GM11168 (cell line): ENCODE results near the gene SMIM35.

Source experiments
- in situ Hi-C: fragments of 300-500 bp; cut with MboI; formaldehyde crosslinking; loops from one replicate; pipeline ENCODE4 v1.12.0; 2022; ENCODE audit warnings: low sequenced_read_pairs; ENCODE audit not compliant: unreplicated experiment

The SMIM35 gene

DNA sequence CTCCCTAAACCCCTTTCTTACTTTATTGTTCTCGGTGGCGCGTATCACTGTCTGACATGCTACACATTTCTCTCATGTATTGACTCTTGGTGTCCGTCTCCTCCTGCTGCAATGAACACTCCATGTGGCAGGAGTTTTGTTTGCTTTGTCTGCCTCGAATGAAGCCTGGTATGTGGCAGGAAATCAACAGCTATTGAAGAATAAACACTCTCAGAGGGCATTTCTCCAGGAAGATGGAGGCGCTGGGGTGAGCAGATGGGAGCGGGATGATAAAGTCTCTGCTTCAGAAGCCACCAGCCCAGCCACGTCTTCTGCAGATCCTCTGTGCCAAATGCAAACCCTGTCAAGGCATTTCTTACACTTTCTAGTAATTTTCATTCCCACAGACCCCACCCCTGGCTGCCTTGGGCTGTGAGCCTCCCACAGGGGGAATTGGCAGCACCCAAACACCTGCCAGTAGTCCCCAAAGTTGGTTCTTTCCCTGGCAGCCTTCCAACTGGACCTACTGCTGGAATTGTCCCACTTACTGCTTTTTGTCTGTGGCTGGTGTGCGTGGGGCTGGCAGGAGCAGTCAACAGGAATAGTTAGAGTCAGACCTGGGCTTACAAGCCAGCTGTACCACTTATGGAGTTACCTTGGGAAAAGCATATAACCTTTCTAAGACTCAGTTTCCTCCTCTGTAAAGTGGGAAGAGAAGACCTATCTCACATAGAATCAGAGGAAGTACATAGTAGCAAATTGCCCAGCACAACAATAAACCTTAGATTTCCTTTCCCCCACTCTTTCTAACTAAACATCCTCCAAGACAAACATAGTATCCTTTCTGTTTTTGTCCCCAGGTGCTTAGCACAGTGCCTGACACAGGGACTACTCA, 113.9 kb downstream of the SMIM35 start:
- in situ Hi-C loops: no loop called here

DNA sequence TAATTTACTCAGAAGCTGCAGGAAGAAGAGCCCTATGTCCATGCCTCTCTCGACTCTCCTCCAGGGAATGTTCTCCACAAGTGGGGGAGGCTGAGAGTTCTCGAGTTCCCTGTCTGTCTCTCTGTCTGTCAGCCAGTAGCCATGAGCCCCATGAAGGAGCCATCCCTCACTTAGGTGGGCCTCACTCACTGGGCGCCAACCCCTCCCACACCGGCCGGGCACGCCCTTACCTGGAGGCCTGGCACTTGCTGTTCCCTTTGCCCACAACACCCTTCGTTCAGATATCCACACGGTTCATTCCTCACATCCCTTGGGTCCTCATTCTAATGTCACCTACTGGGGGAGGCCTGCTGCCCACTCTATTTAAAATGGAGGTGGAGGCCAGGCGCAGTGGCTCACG, 114.7 kb downstream of the SMIM35 start:
- in situ Hi-C loops: no loop called here

DNA sequence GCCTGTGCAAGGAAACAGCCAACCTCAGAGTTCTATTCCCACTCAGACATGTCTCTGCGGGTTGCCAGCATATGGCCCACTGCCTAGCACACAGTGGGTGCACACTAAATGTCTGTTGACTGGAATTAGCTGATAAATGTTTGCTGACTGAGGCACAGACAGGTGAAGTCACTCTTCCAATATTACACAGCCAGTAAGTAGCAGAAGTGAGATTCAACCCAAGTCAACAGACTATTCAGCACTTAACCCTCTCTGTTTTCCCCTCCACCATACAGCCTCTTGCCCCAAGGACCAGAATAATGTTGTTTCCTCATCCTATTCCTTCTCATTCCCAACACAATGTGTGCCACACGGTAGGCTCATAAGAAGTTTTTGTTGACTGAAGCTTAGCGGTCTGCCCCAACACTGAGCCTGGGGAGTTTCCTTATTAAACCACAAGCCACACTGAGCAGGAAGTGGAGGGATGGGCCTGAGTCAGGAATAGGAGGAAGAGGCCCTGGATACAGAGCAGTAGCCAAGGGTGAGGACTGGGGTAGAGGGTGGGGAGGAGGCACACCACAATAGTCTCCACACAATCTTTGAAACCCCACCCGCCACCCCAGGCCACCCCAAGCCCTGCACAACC, 116.3 kb downstream of the SMIM35 start:
- in situ Hi-C loops: no loop called here

DNA sequence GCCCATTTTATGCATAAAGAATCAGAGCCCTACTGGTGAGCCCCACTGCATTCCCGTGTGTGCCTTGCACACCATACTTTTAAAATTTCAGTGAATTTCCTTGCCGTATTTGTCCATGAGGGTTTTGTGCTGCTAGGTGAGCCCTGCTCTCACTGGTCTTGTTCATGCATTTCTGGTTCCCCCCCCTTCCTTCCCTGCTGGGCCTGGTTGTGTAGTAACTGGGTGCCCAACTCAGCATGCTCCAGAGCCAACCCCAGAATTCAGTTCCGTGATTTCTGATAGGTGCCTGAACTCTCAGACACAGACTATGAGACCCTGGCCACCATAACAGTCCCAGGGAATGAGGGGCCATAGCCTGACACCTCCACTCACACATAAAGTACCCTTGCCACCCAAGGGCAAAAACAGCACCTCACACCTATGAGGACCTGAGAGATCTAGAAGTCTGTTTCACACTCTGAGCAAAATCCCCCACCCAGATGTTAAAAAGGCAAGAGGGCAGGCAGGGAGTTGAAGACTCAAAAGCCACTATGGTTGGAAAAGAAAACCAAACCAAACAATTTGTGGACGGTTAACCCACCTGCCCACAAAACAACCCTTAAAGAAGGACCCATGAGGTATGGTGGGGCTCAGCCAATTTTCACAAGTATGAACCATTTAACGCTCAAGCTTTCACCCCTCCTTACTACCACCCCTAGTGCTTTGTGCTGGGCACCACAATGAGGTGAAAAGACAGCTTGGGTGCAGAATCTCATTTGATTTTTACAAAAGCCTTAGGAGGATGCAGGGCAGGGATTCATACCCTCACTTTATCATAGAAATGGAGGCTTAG, 117.4 kb downstream of the SMIM35 start:
- in situ Hi-C loops: no loop called here

DNA sequence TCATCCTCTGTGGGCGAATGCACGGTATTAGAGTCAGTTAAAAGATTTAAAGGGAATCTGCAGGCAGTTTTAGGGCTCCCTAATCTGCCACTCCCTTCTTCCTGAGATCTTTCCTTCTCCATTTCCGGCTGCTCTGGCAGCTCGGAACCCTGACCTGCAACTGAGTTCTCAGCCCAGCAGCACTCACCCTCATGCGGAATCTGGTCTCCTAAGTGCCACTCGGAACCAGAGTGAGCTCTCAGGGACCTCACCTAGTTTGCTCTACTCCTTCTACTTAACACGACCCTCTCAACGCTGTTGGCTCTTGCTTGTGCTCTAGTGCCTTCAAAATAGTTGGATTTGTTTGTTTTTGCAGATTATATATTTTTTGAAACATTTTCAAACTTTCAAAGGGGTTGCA, 119.9 kb downstream of the SMIM35 start:
- in situ Hi-C loops: no loop called here

DNA sequence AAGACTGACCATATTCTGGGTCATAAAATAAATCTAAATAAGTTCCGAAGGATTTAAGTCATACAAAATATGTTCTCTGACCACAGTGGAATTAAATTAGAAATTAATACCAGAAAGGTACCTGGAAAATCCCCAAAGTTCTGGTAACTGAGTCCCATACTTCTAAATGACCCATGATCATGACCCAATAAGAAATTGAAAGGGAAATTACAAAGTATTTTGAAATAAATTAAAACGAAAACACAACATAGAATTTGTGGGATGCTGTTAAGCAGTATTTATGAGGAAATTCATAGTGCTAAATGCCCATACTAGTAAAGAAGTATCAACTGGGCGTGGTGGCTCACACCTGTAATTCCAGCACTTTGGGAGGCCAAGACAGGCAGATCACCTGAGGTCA, 123.9 kb downstream of the SMIM35 start:
- in situ Hi-C loops: no loop called here

DNA sequence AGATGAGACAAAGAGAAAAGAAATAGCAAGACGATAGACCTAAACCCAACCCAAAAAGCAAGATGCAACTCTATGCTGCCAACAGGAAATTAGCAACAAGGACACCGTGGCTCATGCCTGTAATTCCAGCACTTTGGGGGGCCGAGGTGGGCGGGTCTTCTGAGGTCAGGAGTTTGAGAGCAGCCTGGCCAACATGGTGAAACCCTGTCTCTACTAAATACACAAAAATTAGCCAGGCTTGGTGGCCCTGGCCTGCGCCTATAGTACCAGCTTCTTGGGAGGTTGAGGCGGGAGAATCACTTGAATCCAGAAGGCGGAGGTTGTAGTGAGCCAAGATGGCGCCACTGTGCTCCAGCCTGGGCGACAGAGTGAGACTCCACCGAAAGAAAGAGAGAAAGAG, 124.9 kb downstream of the SMIM35 start:
- in situ Hi-C loops: no loop called here

DNA sequence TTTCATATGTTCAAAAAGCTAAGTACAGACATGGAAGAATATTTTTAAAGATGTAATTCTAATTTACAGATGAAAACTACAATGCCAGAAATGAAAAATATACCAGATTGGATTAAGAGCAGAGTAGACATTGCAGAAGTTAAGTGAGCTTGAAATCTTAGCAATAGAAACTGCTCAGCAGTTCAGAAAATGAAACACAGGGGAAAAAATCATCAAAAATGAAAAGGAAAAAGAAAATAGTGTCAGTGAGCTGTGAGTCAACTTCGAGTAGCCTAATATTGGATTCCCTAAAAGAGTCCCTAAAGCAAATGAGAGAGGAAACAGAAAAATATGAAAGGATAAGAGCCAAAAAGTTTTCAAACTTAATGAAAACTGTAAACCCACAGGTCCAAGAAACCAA, 126.4 kb downstream of the SMIM35 start:
- in situ Hi-C loops: no loop called here

DNA sequence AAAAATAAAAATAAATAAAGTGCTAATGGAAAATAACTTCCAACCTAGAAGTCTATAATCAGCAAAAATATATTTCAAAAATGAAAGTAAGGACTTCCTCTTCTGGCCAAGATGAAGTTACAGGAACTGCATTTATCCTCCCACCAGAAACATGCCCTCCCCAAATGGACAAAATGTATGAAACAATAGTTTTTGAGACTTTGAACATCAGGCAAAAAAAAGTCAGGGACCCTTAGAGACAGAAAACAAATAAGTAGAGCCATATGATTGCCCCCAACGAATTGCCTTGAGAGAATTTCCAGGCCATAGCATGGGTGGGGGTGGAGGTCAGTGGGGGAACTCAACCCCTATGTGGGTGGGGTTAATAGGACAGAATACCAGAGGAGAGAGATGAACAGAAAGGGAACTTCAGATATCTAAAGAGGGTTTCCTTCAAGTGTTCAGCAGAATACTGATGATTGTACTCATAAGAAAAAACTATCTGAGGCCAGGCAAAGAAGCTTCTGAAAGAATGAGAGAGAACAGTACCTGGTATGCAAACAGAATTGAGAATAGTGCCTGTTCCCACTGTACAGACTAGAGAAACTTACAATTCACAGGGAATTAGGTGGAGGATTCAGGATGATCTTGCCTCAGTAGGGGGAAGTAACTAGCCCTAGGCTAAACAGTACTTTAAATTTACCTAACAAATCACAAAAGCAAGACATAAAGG, 127.2 kb downstream of the SMIM35 start:
- in situ Hi-C loops: no loop called here

DNA sequence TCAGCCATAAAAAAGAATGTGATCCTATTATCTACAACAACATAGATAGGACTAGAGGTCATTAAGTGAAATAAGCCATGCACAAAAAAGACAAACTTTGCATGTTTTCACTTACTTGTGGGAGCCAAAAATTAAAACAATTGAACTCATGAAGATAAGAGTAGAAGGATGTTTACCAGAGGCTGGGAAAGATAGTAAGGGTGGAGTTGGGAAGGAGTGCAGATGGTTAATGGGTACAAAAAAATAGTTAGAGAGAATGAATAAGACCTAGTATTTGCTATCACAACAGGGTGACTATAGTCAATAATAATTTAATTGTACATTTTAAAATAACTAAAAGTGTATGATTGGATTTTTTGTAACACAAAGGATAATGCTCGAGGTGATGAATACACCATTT, 127.8 kb downstream of the SMIM35 start:
- in situ Hi-C loops: no loop called here
